Endothelial cell of umbilical vein (primary cell): Measurements from ENCODE around the gene KLHL11. TPM values are rescaled to one million over a fixed set of nuclear protein-coding genes. Genes with fewer than 3 reads are reported as not detected.

ENCODE experiments used
- BruUV-seq: library from RNA; stranded (reverse); fragments of 400-500 nt; replicated peaks from 2 replicates; lab custom pipeline; 2021; lab: Mats Ljungman, UMichigan
- CTCF ChIA-PET: fragments of 300-600, 350-600 bp; sonication (Branson Sonifier 250); formaldehyde crosslinking; loops from one replicate; lab custom pipeline; 2021; ENCODE audit warnings: antibody characterized with exemption, inconsistent platforms; lab: Charles Lee
- POLR2A ChIA-PET: fragments of 300-600, 350-600 bp; sonication (Branson Sonifier 250); formaldehyde crosslinking; loops from one replicate; lab custom pipeline; 2021; ENCODE audit warnings: antibody characterized with exemption, inconsistent platforms; lab: Charles Lee
- DNase-seq: peaks from one replicate; pipeline ENCODE4 v3.0.0-alpha.2; 2011; ENCODE audit warnings: low read depth, low spot score
- FAIRE-seq: peaks from 2 replicates; lab custom pipeline; 2011; peaks lifted over from hg19 to GRCh38; lab: Jason Lieb, UNC
- H2AFZ ChIP-seq: 2 replicates; pipeline ENCODE4 v1.6.0; 2012; ENCODE audit warnings: low read depth, low read length, control low read depth, inconsistent platforms
- H3K27ac ChIP-seq: 2 replicates; pipeline ENCODE4 v1.5.1; 2011; ENCODE audit warnings: low read depth, mild to moderate bottlenecking, control low read depth, low read length, moderate library complexity; ENCODE audit not compliant: insufficient read depth
- H3K27me3 ChIP-seq, 2 experiments: 2 replicates each; pipeline versions ENCODE4 v1.6.0 to v1.6.1; 2011; ENCODE audit warnings: low read length in 2 of 2, mixed read lengths in 1 of 2; ENCODE audit not compliant: control insufficient read depth in 2 of 2, insufficient read depth in 2 of 2
- H3K36me3 ChIP-seq, 2 experiments: 2 replicates in 1 of 2; 3 replicates in 1 of 2; pipeline ENCODE4 v1.5.1; 2011; ENCODE audit warnings: low read length in 2 of 2, mild to moderate bottlenecking in 1 of 2, moderate library complexity in 1 of 2; ENCODE audit not compliant: control insufficient read depth in 2 of 2, insufficient read depth in 2 of 2; ENCODE audit errors: extremely low read depth in 1 of 2
- H3K4me1 ChIP-seq: 3 replicates; pipeline ENCODE4 v1.5.1; 2011; ENCODE audit warnings: mild to moderate bottlenecking, low read length; ENCODE audit not compliant: control insufficient read depth, insufficient read depth; ENCODE audit errors: extremely low read depth
- H3K4me2 ChIP-seq: 2 replicates; pipeline ENCODE4 v1.6.1; 2011; ENCODE audit warnings: low read length, control low read depth, mixed read lengths; ENCODE audit not compliant: insufficient read depth
- H3K4me3 ChIP-seq, 3 experiments: fragments of 200-600 bp in 1 of 3; sonication (generic), shearing (Covaris generic) in 1 of 3; replicated peaks in 1 of 3; 2 replicates each; pipeline ENCODE4 v1.5.1; 2011 to 2016; ENCODE audit warnings: control low read depth in 3 of 3, low read length in 3 of 3, mild to moderate bottlenecking in 2 of 3, inconsistent platforms in 1 of 3, low read depth in 1 of 3, moderate library complexity in 1 of 3; ENCODE audit not compliant: insufficient read depth in 1 of 3
- H3K79me2 ChIP-seq: 2 replicates; pipeline ENCODE4 v1.6.0; 2012; ENCODE audit warnings: low read length, inconsistent platforms; ENCODE audit not compliant: control insufficient read depth, insufficient read depth
- H3K9ac ChIP-seq: replicated peaks from 2 replicates; pipeline ENCODE3; 2011; ENCODE audit warnings: low read length, control low read depth; ENCODE audit not compliant: insufficient read depth; ENCODE audit errors: extremely low read depth
- H3K9me1 ChIP-seq: replicated peaks from 3 replicates; pipeline ENCODE4 v1.6.0; 2011; ENCODE audit warnings: mild to moderate bottlenecking, low read length; ENCODE audit not compliant: control insufficient read depth, insufficient read depth; ENCODE audit errors: extremely low read depth
- H3K9me3 ChIP-seq: replicated peaks from 2 replicates; pipeline ENCODE4 v1.5.1; 2012; ENCODE audit warnings: low read length, inconsistent platforms; ENCODE audit not compliant: control insufficient read depth, insufficient read depth
- H4K20me1 ChIP-seq: replicated peaks from 2 replicates; pipeline ENCODE3; 2011; ENCODE audit warnings: mild to moderate bottlenecking, low read length; ENCODE audit not compliant: control insufficient read depth, insufficient read depth; ENCODE audit errors: extremely low read depth
- CTCF ChIP-seq, 2 donors: IDR thresholded peaks; 1 replicate in 1 of 2; 2 replicates in 1 of 2; pipeline ENCODE4 v1.5.1; 2011; ENCODE audit warnings: low read length in 2 of 2, mild to moderate bottlenecking in 2 of 2, moderate library complexity in 2 of 2, control low read depth in 1 of 2, inconsistent platforms in 1 of 2, low read depth in 1 of 2; ENCODE audit not compliant: insufficient read depth in 1 of 2; ENCODE audit errors: extremely low read depth in 1 of 2
- EZH2 ChIP-seq: IDR thresholded peaks from 2 replicates; pipeline ENCODE4 v1.6.1; 2012; ENCODE audit warnings: borderline replicate concordance, low read depth, mild to moderate bottlenecking, moderate library complexity, low read length, inconsistent platforms; ENCODE audit not compliant: severe bottlenecking
- FOS ChIP-seq: IDR thresholded peaks from 2 replicates; pipeline ENCODE4 v1.6.1; 2011; ENCODE audit warnings: mild to moderate bottlenecking, low read length, moderate library complexity, borderline replicate concordance; ENCODE audit not compliant: insufficient read depth
- GATA2 ChIP-seq: IDR thresholded peaks from 2 replicates; pipeline ENCODE4 v1.7.0; 2011; ENCODE audit warnings: low read depth, mild to moderate bottlenecking, moderate library complexity, mixed read lengths, low read length; ENCODE audit not compliant: insufficient read length, insufficient read depth
- JUN ChIP-seq: IDR thresholded peaks from 2 replicates; pipeline ENCODE4 v1.6.1; 2011; ENCODE audit warnings: borderline replicate concordance, low read depth; ENCODE audit not compliant: insufficient read length, insufficient read depth
- MAX ChIP-seq: IDR thresholded peaks from 2 replicates; pipeline ENCODE4 v1.6.1; 2011; ENCODE audit not compliant: insufficient read depth, insufficient read length
- MYC ChIP-seq: IDR thresholded peaks from one replicate; pipeline ENCODE4 v1.6.1; 2011; ENCODE audit warnings: mild to moderate bottlenecking, low read depth, low read length
- POLR2A ChIP-seq: IDR thresholded peaks from 2 replicates; pipeline ENCODE4 v1.6.1; 2012; ENCODE audit warnings: low read depth, mild to moderate bottlenecking, control low read depth, low read length
- POLR2AphosphoS5 ChIP-seq: IDR thresholded peaks from 2 replicates; pipeline ENCODE4 v1.6.1; 2012; ENCODE audit warnings: low read depth, mild to moderate bottlenecking, control low read depth, low read length, moderate library complexity; ENCODE audit not compliant: insufficient read depth
- dilution Hi-C: fragments of 300-500 bp; cut with MboI; formaldehyde crosslinking; loops from one replicate; pipeline ENCODE4 v1.15.0; 2019; ENCODE audit warnings: low sequenced_read_pairs; ENCODE audit not compliant: extremely low pct_ligation_motif_present
- intact Hi-C: fragments of 100-400 bp; cut with micrococcal nuclease; formaldehyde crosslinking; loops from one replicate; pipeline ENCODE4 v1.10.0; 2022
- polyA plus RNA-seq, 4 experiments: library from polyadenylated mRNA; depleted of rRNA in 3 of 4; stranded (reverse) in 3 of 4; unstranded in 1 of 4; fragments of >200 nt; gene quantifications; 2 replicates each; pipeline versions ENCODE4 v1.2.1 to v1.2.3, GENCODE V29; 2011 to 2012; ENCODE audit warnings: missing spikeins in 1 of 4
- total RNA-seq: library from RNA; stranded (reverse); gene quantifications from 2 replicates; pipeline ENCODE4 v1.2.3, GENCODE V29; 2021

The KLHL11 gene
- total and polyA plus RNA-seq, 2 donors (not counting 3 experiments of a cell fraction or from before 2014, with no cell fraction given), result 3.1 to 11.0 TPM

GRCh38 chr17:41896726-41897125 is 31.5 kb upstream of the KLHL11 start:
- H3K9me3 ChIP-seq, result no peaks in the 10 kb centered on the region
- H2AFZ ChIP-seq, result no peak overlapping the region
- intact Hi-C loops, result no loop called here
- peaks cover 56 to 71% of the 10 kb centered on the region in 2 experiments for H3K36me3 ChIP-seq
- DNase-seq, result no peak
- no peaks in the 10 kb centered on the region for H3K4me1 ChIP-seq
- TF ChIP-seq JUN (no peak), FOS (no peak), POLR2A (no peak), MAX (no peak), EZH2 (no peak), GATA2 (no peak), CTCF (IDR thresholded peaks at IDR 0.05; ENCODE audit: extremely low read depth in 1 of 2, insufficient read depth in 1 of 2, low read depth in 1 of 2, low read length in 2 of 2) (no peak), POLR2AphosphoS5 (no peak), MYC (no peak)
- H3K9me1 ChIP-seq, result no peaks in the 10 kb centered on the region
- no peaks in the 10 kb centered on the region for H4K20me1 ChIP-seq
- H3K27me3 ChIP-seq, result no peaks in the 10 kb centered on the region
- H3K9ac ChIP-seq, result no peak overlapping the region
- POLR2A ChIA-PET, result no interaction called here
- peaks cover 12% of the 10 kb centered on the region for H3K79me2 ChIP-seq
- CTCF ChIA-PET, result no interaction called here
- dilution Hi-C loops, result no loop called here
- H3K27ac ChIP-seq, result no peak overlapping the region
- no peak for FAIRE-seq
- H3K4me2 ChIP-seq, result no peak overlapping the region
- BruUV-seq, result no TSS peak
- H3K4me3 ChIP-seq, result no peak overlapping the region
